Upper lobe of left lung (tissue), 6 donors: Measurements from ENCODE around the gene ARGLU1. TPM values are rescaled to one million over a fixed set of nuclear protein-coding genes. Genes with fewer than 3 reads are reported as not detected.

ENCODE experiments used
- ATAC-seq, 2 donors: fragments of 200-7000 bp; cut with Tn5 transposase; one replicate each; pipeline ENCODE4 v1.9.1; 2022; ENCODE audit warnings: mild to moderate bottlenecking in 2 of 2, moderate library complexity in 2 of 2; ENCODE audit not compliant: low FRiP score in 2 of 2
- DNase-seq, 2 donors: peaks; one replicate each; pipeline ENCODE4 v3.0.0-alpha.2; 2019 to 2020
- H3K27ac ChIP-seq, 4 donors: fragments of 200-600 bp; sonication (generic); one replicate each; pipeline ENCODE4 v1.5.1; 2016 to 2019
- H3K27me3 ChIP-seq, 4 donors: fragments of 200-600 bp; sonication (generic); one replicate each; pipeline ENCODE4 v1.5.1; 2017 to 2019
- H3K36me3 ChIP-seq, 4 donors: fragments of 200-600 bp; sonication (generic); one replicate each; pipeline ENCODE4 v1.5.1; 2016 to 2019
- H3K4me1 ChIP-seq, 4 donors: fragments of 200-600 bp; sonication (generic); one replicate each; pipeline ENCODE4 v1.5.1; 2018 to 2019
- H3K4me3 ChIP-seq, 4 donors: fragments of 200-600 bp; sonication (generic); one replicate each; pipeline ENCODE4 v1.5.1; 2017 to 2019; ENCODE audit warnings: mild to moderate bottlenecking in 2 of 4, moderate library complexity in 1 of 4
- H3K9me3 ChIP-seq, 4 donors: fragments of 200-600 bp; sonication (generic); one replicate each; pipeline ENCODE4 v1.5.1; 2018 to 2019
- EP300 ChIP-seq, 4 donors: sonication (generic); formaldehyde crosslinking; IDR thresholded peaks; one replicate each; pipeline ENCODE4 v1.5.1; 2017; ENCODE audit warnings: antibody characterized with exemption in 4 of 4, control low read depth in 2 of 4
- POLR2A ChIP-seq, 4 donors: fragments of 450-650 bp; IDR thresholded peaks; one replicate each; pipeline ENCODE4 v1.5.1; 2016 to 2017; ENCODE audit warnings: antibody characterized with exemption in 4 of 4, mild to moderate bottlenecking in 2 of 4
- POLR2AphosphoS5 ChIP-seq, 2 donors: sonication (generic); formaldehyde crosslinking; IDR thresholded peaks; one replicate each; pipeline ENCODE4 v1.5.1; 2017; ENCODE audit warnings: antibody characterized with exemption in 2 of 2
- WGBS, 2 donors: methylation state at CpG; one replicate each; pipeline ENCODE4 v1.1.5; 2017 to 2018; 5-methylcytosine and 5-hydroxymethylcytosine counted together
- total RNA-seq, 6 donors: library from RNA; depleted of rRNA in 4 of 6; stranded (reverse); fragments of >200 nt in 4 of 6; gene quantifications; one replicate each; pipeline versions ENCODE4 v1.1.0 to v1.2.1, GENCODE V29; 2016 to 2021
- TF ChIP-seq, protein P1 (sequence below), 6 experiments: fragments of 450-650 bp in 4 of 6; fragments of 200-600 bp in 2 of 6; sonication (generic) in 2 of 6; IDR thresholded peaks; one replicate each; pipeline ENCODE4 v1.5.1; 2016 to 2019; ENCODE audit warnings: antibody characterized with exemption in 6 of 6
- donor health status: DM: no; HTN: no; CAD: no; lungs with moderate emphysema.
- donor health status: DM: no; HTN: yes; CAD: no; lungs with severe emphysema.

The ARGLU1 gene
- total RNA-seq, 6 donors from 2014 or later: 73.6 to 411 (median 121) TPM

DNA sequence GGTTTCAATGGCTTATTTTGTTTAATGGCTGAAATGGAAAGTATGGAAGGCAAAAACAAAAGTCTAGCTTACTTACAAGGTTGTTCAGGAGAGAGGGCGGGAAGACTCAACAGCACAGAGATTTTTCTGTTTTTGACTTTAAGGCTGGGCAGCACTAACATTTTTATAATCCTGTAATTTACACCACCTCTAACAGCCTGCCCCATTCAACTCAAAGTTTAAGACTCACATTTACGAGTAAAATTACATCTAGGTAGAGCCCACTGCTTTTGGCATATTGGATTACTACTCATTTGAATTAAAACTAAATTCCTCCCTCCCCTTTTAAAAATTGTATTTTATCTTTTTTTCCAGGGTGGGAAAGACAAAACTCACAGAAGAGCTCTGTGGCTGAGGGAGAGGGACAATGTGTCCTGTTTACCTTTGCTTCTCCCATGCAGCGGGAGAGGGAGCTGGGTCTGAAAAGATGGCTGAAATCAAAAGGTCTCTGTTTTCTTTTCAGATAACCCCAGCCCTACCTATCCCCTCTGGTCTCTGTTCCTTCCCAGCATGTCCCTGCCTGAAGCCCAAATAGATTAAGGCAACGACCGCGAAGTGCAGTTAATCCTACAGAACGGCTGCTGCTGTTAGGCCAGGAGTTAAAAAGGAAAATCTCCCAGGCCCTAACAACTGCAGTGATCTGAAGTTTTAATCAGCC, 39.1 kb downstream of the ARGLU1 start:
- no peaks in the 10 kb centered on the region for H3K9me3 ChIP-seq
- DNase-seq (no peak), ATAC-seq (no peak)
- H3K4me1 ChIP-seq: peaks cover 6 to 57% (median 22%) of the 10 kb centered on the region in 4 donors
- TF ChIP-seq POLR2AphosphoS5 (IDR thresholded peaks at IDR 0.05) (no peak), EP300 (IDR thresholded peaks at IDR 0.05) (no peak), POLR2A (IDR thresholded peaks at IDR 0.05) (no peak)
- TF ChIP-seq, protein P1, sequence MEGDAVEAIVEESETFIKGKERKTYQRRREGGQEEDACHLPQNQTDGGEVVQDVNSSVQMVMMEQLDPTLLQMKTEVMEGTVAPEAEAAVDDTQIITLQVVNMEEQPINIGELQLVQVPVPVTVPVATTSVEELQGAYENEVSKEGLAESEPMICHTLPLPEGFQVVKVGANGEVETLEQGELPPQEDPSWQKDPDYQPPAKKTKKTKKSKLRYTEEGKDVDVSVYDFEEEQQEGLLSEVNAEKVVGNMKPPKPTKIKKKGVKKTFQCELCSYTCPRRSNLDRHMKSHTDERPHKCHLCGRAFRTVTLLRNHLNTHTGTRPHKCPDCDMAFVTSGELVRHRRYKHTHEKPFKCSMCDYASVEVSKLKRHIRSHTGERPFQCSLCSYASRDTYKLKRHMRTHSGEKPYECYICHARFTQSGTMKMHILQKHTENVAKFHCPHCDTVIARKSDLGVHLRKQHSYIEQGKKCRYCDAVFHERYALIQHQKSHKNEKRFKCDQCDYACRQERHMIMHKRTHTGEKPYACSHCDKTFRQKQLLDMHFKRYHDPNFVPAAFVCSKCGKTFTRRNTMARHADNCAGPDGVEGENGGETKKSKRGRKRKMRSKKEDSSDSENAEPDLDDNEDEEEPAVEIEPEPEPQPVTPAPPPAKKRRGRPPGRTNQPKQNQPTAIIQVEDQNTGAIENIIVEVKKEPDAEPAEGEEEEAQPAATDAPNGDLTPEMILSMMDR (IDR thresholded peaks at IDR 0.05): no peak
- H3K36me3 ChIP-seq: no peaks in the 10 kb centered on the region
- peaks cover 0 to 1% (median 0%) of the 10 kb centered on the region in 4 donors for H3K27me3 ChIP-seq
- peak overlapping the region in 1 of 4 donors; percentile 0 for H3K4me3 ChIP-seq
- 67 to 68% methylated on average over 7 of the region's 7 CpGs for WGBS, 2 donors
- H3K27ac ChIP-seq: peak overlapping the region; percentile 12 to 92 (median 58)

DNA sequence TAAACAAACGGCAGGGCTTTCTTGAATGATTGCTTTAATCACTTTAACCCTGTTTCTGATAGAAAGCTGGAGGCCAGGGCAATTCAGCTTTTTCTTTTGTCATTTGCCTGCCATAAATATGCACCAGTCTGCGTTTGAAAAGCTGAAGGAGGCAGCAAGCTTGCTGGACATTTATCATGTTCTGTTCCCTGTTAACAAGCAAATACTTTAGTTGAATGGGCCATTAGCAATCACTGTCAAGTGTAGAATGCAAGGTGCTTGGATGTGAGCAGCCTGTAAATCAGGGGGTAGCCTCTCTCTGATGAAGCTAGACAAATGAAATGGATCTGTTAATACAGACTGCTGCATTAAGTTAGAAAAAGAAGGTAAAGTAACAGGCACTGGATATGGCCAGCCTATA, 40.1 kb downstream of the ARGLU1 start:
- H3K4me3 ChIP-seq: peak overlapping the region in 1 of 4 donors; percentile 5
- peaks cover 12 to 58% (median 30%) of the 10 kb centered on the region in 4 donors for H3K4me1 ChIP-seq
- TF ChIP-seq, protein P1 (IDR thresholded peaks at IDR 0.05): no peak
- TF ChIP-seq EP300 (IDR thresholded peaks at IDR 0.05): no peak
- no peak for TF ChIP-seq POLR2A (IDR thresholded peaks at IDR 0.05)
- TF ChIP-seq POLR2AphosphoS5 (IDR thresholded peaks at IDR 0.05): no peak
- H3K27me3 ChIP-seq: no peaks in the 10 kb centered on the region
- 39 to 45% methylated on average over 2 of the region's 2 CpGs for WGBS, 2 donors
- H3K36me3 ChIP-seq: no peaks in the 10 kb centered on the region
- H3K27ac ChIP-seq: peak overlapping the region in 3 of 4 donors; percentile 18 to 92 (median 69)
- H3K9me3 ChIP-seq: no peaks in the 10 kb centered on the region
- DNase-seq (no peak), ATAC-seq (no peak)

DNA sequence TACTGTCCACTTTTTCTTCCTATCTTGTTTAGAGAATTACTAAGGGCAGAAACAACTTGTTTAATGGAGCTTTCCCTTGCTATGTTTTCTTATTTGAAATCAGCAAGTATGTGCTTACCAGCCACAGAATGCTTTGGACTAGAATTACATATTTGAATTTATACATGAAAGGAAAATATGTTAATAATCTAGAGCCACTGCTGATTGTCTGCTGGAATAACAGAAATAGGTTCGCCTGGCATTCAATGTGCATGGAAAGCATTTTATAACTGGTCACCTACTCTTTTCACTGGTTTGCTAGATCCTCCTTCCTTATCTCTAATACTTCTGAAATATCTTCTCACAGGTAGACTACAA, 40.5 kb downstream of the ARGLU1 start:
- Histone ChIP-seq H3K9me3 (no peaks in the 10 kb centered on the region), H3K27me3 (no peaks in the 10 kb centered on the region), H3K27ac (peak overlapping the region in 3 of 4 donors; percentile 57 to 92 (median 69)), H3K4me3 (peak overlapping the region in 1 of 4 donors; percentile 5), H3K36me3 (no peaks in the 10 kb centered on the region), H3K4me1 (peaks cover 13 to 54% (median 30%) of the 10 kb centered on the region in 4 donors)
- no peak for DNase-seq
- WGBS, 2 donors: 56 to 64% methylated on average over 1 of the region's 1 CpG
- TF ChIP-seq, protein P1 (IDR thresholded peaks at IDR 0.05): no peak
- no peak for TF ChIP-seq POLR2AphosphoS5 (IDR thresholded peaks at IDR 0.05)
- no peak for ATAC-seq

DNA sequence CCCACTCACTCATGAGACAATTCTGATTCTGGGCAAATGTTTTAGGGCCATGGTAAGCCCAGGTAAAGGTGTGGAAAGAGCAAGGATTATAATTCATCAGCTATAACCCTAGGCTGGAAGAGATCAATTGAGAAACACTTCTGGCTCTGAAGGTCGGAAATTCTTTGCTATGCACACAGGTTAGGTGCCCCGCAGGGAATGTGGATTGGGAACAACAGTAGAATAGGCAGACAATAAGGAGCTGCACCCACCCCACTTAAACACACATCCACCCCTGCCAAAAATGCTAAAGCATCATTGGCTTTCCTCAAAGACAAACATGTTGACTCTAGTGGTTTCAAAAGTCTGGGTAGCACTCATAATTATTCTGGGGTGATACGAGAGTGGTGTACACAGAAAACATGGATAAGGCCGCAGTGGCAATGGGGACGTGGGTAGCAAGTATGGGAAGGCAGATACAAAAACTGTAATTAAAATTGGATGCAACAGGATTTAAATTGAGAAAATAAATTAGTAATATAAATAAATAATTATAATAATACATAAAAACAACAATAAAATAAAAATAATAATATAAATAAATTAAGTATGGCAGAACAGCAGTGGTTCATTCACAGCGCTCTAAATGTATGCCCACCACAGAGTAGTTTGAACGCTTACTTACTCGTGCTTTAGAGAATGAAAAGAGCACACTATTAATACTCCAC, 41.0 kb downstream of the ARGLU1 start:
- TF ChIP-seq EP300 (IDR thresholded peaks at IDR 0.05) (no peak), POLR2AphosphoS5 (IDR thresholded peaks at IDR 0.05) (no peak), POLR2A (IDR thresholded peaks at IDR 0.05) (no peak)
- TF ChIP-seq, protein P1 (IDR thresholded peaks at IDR 0.05): no peak
- Histone ChIP-seq H3K36me3 (no peaks in the 10 kb centered on the region), H3K4me3 (no peak overlapping the region), H3K9me3 (no peaks in the 10 kb centered on the region), H3K4me1 (peaks cover 16 to 54% (median 32%) of the 10 kb centered on the region in 4 donors), H3K27ac (peak overlapping the region in 3 of 4 donors; percentile 57 to 92 (median 69)), H3K27me3 (no peaks in the 10 kb centered on the region)
- peak; percentile 36 to 82 for ATAC-seq
- DNase-seq: no peak
- 53 to 68% methylated on average over 8 of the region's 8 CpGs for WGBS, 2 donors
